HG03135 (cell line): Measurements from ENCODE around the gene SLC2A13.
"Not testable (repeated sequence)": the region's sequence is repeated elsewhere in the genome, so short reads cannot be mapped to it uniquely, and the experiment has no call there.

Source experiments
- ATAC-seq: cut with Tn5 transposase; IDR thresholded peaks from one replicate; pipeline ENCODE4 v1.9.1; 2021; ENCODE audit warnings: mild to moderate bottlenecking, moderate library complexity; ENCODE audit not compliant: unreplicated experiment

The SLC2A13 gene

GRCh38 chr12:39935839-39936238 is 170.0 kb downstream of the SLC2A13 start:
- ATAC-seq: no peak

GRCh38 chr12:39935275-39935674 is 170.6 kb downstream of the SLC2A13 start:
- no peak for ATAC-seq

GRCh38 chr12:39931857-39932256 is 174.0 kb downstream of the SLC2A13 start:
- no peak for ATAC-seq

GRCh38 chr12:39931231-39931630 is 174.7 kb downstream of the SLC2A13 start:
- ATAC-seq: no peak

- ATAC-seq: no peak
Observed at GRCh38 chr12:39930101-39930500, 175.8 kb downstream of the SLC2A13 start.

- no peak for ATAC-seq
Observed at GRCh38 chr12:39928181-39928899, 177.5 kb downstream of the SLC2A13 start.

GRCh38 chr12:39923364-39923763 is 182.5 kb downstream of the SLC2A13 start:
- no peak for ATAC-seq

- not testable (repeated sequence) for ATAC-seq
Observed at GRCh38 chr12:39922598-39922997, 183.3 kb downstream of the SLC2A13 start.

GRCh38 chr12:39920647-39921046 is 185.2 kb downstream of the SLC2A13 start:
- no peak for ATAC-seq

- ATAC-seq: no peak
Observed at GRCh38 chr12:39920222-39920621, 185.7 kb downstream of the SLC2A13 start.

- no peak for ATAC-seq
Observed at GRCh38 chr12:39919790-39920189, 186.1 kb downstream of the SLC2A13 start.

GRCh38 chr12:39915249-39915648 is 190.6 kb downstream of the SLC2A13 start:
- no peak for ATAC-seq

- no peak for ATAC-seq
Observed at GRCh38 chr12:39912211-39912980, 193.5 kb downstream of the SLC2A13 start.

GRCh38 chr12:39906237-39906636 is 199.6 kb downstream of the SLC2A13 start:
- ATAC-seq: no peak

- no peak for ATAC-seq
Observed at GRCh38 chr12:39905152-39905551, 200.7 kb downstream of the SLC2A13 start.

GRCh38 chr12:39902821-39903220 is 203.1 kb downstream of the SLC2A13 start:
- no peak for ATAC-seq

- no peak for ATAC-seq
Observed at GRCh38 chr12:39897315-39897714, 208.6 kb downstream of the SLC2A13 start.

- not testable (repeated sequence) for ATAC-seq
Observed at GRCh38 chr12:39893388-39893787, 212.5 kb downstream of the SLC2A13 start.

- no peak for ATAC-seq
Observed at GRCh38 chr12:39892146-39892545, 213.7 kb downstream of the SLC2A13 start.

GRCh38 chr12:39887856-39888255 is 218.0 kb downstream of the SLC2A13 start:
- ATAC-seq: no peak

- no peak for ATAC-seq
Observed at GRCh38 chr12:39886106-39886505, 219.8 kb downstream of the SLC2A13 start.

GRCh38 chr12:39884616-39885125 is 221.2 kb downstream of the SLC2A13 start:
- no peak for ATAC-seq
